Measurements from ENCODE around the gene SFN. TPM values are rescaled to one million over a fixed set of nuclear protein-coding genes. Genes with fewer than 3 reads are reported as not detected.

Gene SFN
- total RNA-seq, 8 experiments from 2014 or later: 0.16 to 1.3 (median 0.75) TPM; not detected in 1

- Histone ChIP-seq H3K4me1 (replicated peaks in 1 of 2) (no peaks in the 10 kb centered on the region), H3K27ac (no peak overlapping the region), H3K4me3 (no peak overlapping the region)
- 0 to 88% (median 50%) methylated on average over 1 to 2 of the region's 2 CpGs; no CpG with 5 or more reads in 2 of the 10 experiments for WGBS, 10 experiments
- no peak for ATAC-seq (replicated peaks in 6 of 8)
- in situ Hi-C loops (cut with MboI; ENCODE audit: low pct_unique_long_range_greater_than_20kb in 2 of 9, low sequenced_read_pairs in 9 of 9, unreplicated experiment in 9 of 9): loop anchor here in 1 of 9 experiments (10.0 kb wide), 1 partner anchor 63 kb away; no protein-coding TSS in a partner anchor
These were observed 49.2 kb downstream of the SFN start for GRCh38 chr1:26912147-26912490.

- WGBS, 10 experiments: 64 to 100% (median 73%) methylated on average over 1 to 5 of the region's 5 CpGs; no CpG with 5 or more reads in 4 of the 10 experiments
- Histone ChIP-seq H3K4me1 (replicated peaks in 1 of 2) (no peaks in the 10 kb centered on the region), H3K4me3 (no peak overlapping the region), H3K27ac (no peak overlapping the region)
- peak in 1 of 8 experiments; percentile 15 for ATAC-seq (replicated peaks in 6 of 8)
- in situ Hi-C loops (cut with MboI; ENCODE audit: low pct_unique_long_range_greater_than_20kb in 2 of 9, low sequenced_read_pairs in 9 of 9, unreplicated experiment in 9 of 9): loop anchor here in 1 of 9 experiments (10.0 kb wide), 1 partner anchor 61 kb away; no protein-coding TSS in a partner anchor
These were observed 50.4 kb downstream of the SFN start for GRCh38 chr1:26913389-26913753.

Other genes with a start within 250 kb of the SFN start
- 10 to 100 TPM in 7 of 8 experiments, 1 to 10 TPM in 1; 10.0 to 80.0 (median 56.3) TPM for gene ARID1A, start 167.1 kb upstream of the SFN start, total RNA-seq
- 10 to 100 TPM in 6 of 8 experiments, 1 to 10 TPM in 2; 8.2 to 26.7 (median 10.3) TPM for gene PIGV, start 75.2 kb upstream of the SFN start, total RNA-seq
- 10 to 100 TPM in 5 of 8 experiments, 1 to 10 TPM in 3; 5.0 to 25.3 (median 13.4) TPM for gene ZDHHC18, start 36.5 kb upstream of the SFN start, total RNA-seq
- 10 to 100 TPM; 11.5 to 39.5 (median 15.8) TPM for gene GPN2, start 27.1 kb downstream of the SFN start, total RNA-seq
- 10 to 100 TPM in 7 of 8 experiments, 1 to 10 TPM in 1; 8.6 to 26.2 (median 11.8) TPM for gene GPATCH3, start 37.3 kb downstream of the SFN start, total RNA-seq
- gene NR0B2, start 50.8 kb downstream of the SFN start, total RNA-seq: under 1 TPM in 1 of 8 experiments, not detected in 7; 0.24 TPM
- 100 to 1,000 TPM in 2 of 8 experiments, 10 to 100 TPM in 6; 63.9 to 122 (median 79.8) TPM for gene NUDC, start 58.6 kb downstream of the SFN start, total RNA-seq
- gene KDF1, start 97.3 kb downstream of the SFN start, total RNA-seq: under 1 TPM in 6 of 8 experiments, not detected in 2; 0.16 to 0.71 (median 0.27) TPM
- 10 to 100 TPM in 4 of 8 experiments, 1 to 10 TPM in 4; 4.5 to 32.1 (median 15.9) TPM for gene TRNP1, start 130.5 kb downstream of the SFN start, total RNA-seq
- 10 to 100 TPM in 2 of 8 experiments, 1 to 10 TPM in 4, under 1 TPM in 2; 0.60 to 41.3 (median 1.4) TPM for gene TENT5B, start 149.7 kb downstream of the SFN start, total RNA-seq

Measured in motor neuron (in vitro differentiated cells).